Suprapubic skin (tissue), 3 donors: ENCODE measurements around the gene CACNA2D3.

Experiments used
- CTCF ChIP-seq, 2 donors: fragments of 200-600 bp in 1 of 2; fragments of 450-650 bp in 1 of 2; sonication (generic) in 1 of 2; IDR thresholded peaks; one replicate each; pipeline ENCODE4 v1.5.1; 2016 to 2019; ENCODE audit warnings: antibody characterized with exemption in 2 of 2, mild to moderate bottlenecking in 1 of 2, moderate library complexity in 1 of 2
- POLR2A ChIP-seq, 2 donors: fragments of 450-650 bp; IDR thresholded peaks; one replicate each; pipeline ENCODE4 v1.6.1; 2017; ENCODE audit warnings: antibody characterized with exemption in 2 of 2, mild to moderate bottlenecking in 2 of 2, moderate library complexity in 2 of 2

DNA sequence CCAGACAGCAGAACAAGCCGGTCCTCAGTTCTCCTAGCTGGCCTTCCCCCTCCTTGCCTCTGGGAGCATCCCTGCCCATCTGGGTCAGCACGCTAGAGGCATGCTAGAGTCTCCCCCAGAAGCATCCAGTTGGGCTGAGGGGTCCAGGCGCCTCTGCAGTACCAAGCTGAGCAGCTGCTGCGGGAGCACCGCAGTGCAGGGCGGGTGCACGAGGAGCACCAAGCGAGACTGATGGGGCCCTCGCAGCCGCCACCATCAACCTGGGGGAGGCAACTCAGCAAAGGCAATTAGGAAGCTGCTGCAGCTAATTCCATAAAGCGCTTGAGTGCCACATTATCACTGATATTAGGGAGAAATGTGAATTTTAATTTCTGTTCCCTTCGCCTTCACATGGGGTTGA lies 12.4 kb downstream of the CACNA2D3 start:
- TF ChIP-seq CTCF (IDR thresholded peaks at IDR 0.05): no peak
- no peak for TF ChIP-seq POLR2A (IDR thresholded peaks at IDR 0.05)
